LNCaP clone FGC (cell line): Measurements from ENCODE around the gene BMPR1A.

Experiments used
- DNase-seq: peaks from one replicate; pipeline ENCODE4 v3.0.0-alpha.2; 2011; ENCODE audit warnings: low read depth
- H3K4me3 ChIP-seq: 2 replicates; pipeline ENCODE4 v1.5.1; 2011; ENCODE audit warnings: mild to moderate bottlenecking, low read depth, low read length, control low read depth
- TF ChIP-seq, protein P1 (sequence below): IDR thresholded peaks from 2 replicates; pipeline ENCODE4 v1.5.1; 2012; ENCODE audit warnings: mild to moderate bottlenecking; ENCODE audit not compliant: control insufficient read depth, insufficient read depth; ENCODE audit errors: extremely low read depth

BMPR1A gene

DNA sequence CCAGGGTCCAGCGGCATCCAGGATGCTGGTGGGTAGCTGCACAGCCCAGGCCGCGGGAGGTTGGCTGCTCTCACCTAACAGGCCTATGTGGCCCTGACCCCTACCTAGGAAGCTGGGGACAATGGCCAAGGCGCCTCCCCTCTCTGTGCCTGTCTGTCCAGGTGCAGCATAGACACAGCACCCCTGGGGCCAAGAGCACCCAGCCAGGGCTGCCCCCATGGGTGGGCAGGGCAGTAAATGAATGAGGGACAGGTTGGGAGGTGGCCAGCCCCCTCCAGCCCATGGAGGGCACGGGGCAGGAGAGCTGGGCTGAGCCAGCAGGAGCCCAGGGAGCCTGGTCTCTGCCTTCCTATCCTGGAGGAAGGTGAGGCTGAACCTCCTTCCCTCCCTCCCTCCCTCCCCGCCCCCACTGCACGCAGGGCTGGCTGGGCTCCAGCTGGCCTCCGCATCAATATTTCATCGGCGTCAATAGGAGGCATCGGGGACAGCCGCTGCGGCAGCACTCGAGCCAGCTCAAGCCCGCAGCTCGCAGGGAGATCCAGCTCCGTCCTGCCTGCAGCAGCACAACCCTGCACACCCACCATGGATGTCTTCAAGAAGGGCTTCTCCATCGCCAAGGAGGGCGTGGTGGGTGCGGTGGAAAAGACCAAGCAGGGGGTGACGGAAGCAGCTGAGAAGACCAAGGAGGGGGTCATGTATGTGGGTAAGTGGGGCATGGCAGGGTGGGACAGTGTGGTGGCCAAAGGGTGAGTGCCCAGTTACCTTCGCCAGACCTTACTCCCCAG lies 201.9 kb downstream of the BMPR1A start, which contains the start of gene SNCG:
Gene SNCG, plus strand, starts transcription at position 484 of the 785 bp plus-strand sequence. Its CDS starts 99 bp downstream, at position 583.
- TF ChIP-seq, protein P1, sequence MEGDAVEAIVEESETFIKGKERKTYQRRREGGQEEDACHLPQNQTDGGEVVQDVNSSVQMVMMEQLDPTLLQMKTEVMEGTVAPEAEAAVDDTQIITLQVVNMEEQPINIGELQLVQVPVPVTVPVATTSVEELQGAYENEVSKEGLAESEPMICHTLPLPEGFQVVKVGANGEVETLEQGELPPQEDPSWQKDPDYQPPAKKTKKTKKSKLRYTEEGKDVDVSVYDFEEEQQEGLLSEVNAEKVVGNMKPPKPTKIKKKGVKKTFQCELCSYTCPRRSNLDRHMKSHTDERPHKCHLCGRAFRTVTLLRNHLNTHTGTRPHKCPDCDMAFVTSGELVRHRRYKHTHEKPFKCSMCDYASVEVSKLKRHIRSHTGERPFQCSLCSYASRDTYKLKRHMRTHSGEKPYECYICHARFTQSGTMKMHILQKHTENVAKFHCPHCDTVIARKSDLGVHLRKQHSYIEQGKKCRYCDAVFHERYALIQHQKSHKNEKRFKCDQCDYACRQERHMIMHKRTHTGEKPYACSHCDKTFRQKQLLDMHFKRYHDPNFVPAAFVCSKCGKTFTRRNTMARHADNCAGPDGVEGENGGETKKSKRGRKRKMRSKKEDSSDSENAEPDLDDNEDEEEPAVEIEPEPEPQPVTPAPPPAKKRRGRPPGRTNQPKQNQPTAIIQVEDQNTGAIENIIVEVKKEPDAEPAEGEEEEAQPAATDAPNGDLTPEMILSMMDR: no peak
- H3K4me3 ChIP-seq: no peak within 1 kb of the TSS
- no peak for DNase-seq

DNA sequence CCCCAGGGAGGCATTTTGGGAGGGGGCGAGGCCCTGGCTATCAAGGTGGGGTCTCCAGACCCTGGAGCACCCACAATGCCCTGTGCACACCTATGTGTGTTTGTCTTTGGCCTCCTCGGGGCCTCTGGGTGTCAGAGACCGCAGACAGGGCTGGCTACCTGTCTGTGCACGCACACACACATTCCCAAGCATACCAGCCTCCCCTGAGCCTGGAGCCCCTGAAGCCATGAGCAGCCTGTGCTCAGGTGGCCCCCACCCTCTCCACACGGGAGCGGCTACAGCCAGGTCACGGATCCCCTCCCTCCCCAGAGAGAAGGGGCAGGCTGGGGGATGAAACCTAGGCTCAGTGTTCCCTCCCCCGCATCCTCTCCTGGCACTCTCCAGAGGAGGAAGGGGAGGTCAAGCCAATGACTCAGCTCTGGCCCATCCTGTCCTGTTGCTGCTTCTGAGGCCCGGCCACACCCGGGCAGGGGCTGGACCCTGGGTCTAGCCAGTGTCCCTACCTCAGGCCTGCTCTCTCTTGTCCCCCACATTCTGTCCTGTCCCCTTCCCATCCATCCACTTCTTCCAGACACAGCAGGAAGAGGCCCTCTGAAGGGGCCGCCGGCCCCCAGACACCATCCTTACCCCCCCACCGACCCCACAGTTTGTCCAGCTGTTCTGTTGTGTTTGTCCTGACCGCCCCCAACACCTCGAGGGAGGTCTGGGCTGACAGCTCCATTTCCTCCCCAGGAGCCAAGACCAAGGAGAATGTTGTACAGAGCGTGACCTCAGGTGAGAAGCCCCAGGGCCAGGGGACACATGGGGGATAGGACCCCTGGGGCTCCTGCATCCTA lies 202.7 kb downstream of the BMPR1A start:
- no peak for DNase-seq

DNA sequence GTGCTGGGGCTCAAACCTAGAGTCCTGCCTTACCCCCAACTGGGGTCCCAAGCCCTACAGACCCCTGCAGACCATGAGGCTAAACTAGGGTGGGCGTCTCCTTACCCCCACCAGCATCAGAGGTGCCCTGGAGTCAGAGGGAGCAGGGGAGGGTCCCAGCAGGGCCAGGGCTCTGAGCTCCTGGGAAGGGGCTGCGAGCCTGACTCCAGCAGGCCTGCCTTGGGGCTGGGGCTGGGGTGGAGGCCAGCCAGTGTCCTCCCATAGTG lies 203.3 kb downstream of the BMPR1A start:
- no peak for DNase-seq
- TF ChIP-seq, protein P1: no peak
- H3K4me3 ChIP-seq: no peak overlapping the region

More for the DNA sequence above, 202.7 kb downstream of the BMPR1A start:
- H3K4me3 ChIP-seq: no peak overlapping the region
- TF ChIP-seq, protein P1: no peak

DNA sequence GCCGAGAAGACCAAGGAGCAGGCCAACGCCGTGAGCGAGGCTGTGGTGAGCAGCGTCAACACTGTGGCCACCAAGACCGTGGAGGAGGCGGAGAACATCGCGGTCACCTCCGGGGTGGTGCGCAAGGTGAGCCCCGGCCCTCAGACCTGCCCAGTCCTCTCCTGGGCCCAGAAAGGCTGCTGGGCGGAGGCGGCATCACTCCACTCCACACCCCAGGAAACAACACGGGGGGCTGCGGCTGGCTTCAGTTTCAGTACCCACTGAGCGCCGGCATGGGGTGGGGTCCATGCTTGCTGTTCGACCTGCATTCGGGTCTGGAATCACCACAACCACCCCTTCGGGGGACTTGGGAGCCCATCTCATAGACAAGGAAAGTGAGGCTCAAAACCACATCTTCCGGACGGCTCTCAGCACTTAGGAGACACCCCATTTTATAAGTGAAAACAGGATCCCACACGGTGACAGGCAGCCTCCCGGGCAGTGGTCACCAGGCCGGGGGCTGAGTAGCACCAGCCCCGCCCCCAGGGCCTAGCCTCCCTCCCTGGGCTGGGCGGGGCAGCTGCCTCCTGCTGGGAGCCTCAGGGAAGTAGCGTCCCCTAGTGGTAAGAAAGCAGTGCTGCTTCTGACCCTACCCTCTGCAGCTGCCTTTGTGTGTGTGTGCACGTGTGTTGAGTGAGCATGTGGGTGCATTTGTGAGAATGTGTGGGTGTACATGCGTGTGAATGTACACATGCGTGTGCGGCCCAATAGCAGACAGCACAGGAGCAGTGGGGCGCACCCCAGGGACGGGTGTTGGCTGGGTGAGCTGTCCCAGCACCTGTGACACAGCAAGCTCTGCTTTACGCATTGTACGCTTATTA lies 203.8 kb downstream of the BMPR1A start:
- TF ChIP-seq, protein P1: peak; percentile 55
- DNase-seq: no peak
- no peak overlapping the region for H3K4me3 ChIP-seq

DNA sequence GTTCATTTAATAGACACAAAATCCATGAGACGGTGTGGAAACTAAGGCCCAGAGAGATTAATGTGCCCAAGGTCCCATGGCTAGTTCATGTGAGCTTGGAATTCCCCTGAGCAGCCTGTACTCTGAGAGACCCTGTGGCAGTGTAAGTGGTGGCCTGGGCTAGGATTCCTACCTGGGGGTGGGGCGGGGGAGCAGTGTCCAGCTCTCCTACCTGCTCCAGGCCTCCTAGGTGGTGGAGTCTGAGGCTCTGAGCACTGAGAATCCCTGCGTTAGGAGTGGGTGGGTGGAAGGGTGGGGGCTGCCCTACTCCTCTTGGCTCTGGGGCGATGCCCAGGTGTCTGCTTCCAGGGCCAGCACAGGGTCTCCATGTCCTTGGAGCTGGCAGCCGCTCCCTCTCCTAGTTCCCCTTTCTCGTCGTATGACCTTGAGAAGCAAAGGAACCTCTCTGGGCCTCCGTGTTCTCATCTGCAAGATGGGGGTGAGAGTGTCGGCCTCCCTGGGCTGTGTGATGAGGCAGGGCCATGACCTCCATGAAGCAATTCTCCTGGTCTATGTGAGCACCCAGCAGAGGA lies 204.5 kb downstream of the BMPR1A start:
- no peak overlapping the region for H3K4me3 ChIP-seq
- no peak for DNase-seq
- TF ChIP-seq, protein P1: no peak

DNA sequence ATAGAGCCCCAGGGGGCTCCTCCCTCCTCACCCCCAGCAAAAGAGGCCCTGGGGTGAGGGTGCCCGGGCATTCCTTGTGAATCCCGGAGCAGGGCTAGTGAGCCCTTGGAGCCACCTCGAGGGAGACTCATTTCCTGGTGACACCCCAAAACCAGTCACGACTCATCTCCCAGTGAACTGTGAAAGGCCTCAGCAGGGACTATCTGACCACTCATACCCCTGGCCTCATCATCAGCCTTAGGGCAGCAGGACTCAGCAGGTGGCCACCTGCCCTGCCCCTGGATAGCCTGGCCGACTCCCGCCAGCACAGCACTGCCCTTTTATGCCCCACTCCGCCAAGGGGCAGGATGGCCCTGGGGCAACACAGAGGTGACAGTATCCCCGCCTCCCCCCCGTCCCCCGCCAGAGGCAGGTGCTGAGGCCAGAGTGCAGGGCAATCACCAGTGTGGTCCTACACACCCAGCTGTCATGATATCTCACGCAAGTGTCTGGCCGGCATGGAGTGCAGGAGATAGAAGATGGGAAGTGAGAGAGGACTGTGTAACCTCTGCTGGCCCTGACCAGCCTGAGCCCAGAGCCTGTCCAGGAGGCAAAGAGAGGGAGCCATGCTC lies 205.2 kb downstream of the BMPR1A start:
- TF ChIP-seq, protein P1: no peak
- no peak overlapping the region for H3K4me3 ChIP-seq
- DNase-seq: no peak
